HepG2 (cell line): ENCODE data around the gene IARS2.

Experiments used
- CTCF ChIP-seq: sonication (generic); formaldehyde crosslinking; IDR thresholded peaks from 2 replicates; pipeline ENCODE4 v1.5.0; 2020; ENCODE audit warnings: mild to moderate bottlenecking, missing genetic modification reagents, moderate library complexity
- NR1H2 ChIP-seq: sonication (generic); formaldehyde crosslinking; IDR thresholded peaks from 2 replicates; pipeline ENCODE4 v1.8.1; 2022; ENCODE audit warnings: low read depth, missing genetic modification reagents, borderline replicate concordance
- SMC3 ChIP-seq: IDR thresholded peaks from 2 replicates; pipeline ENCODE4 v1.6.1; 2011; ENCODE audit warnings: low read length, improper control_type of control experiment
- TAF1 ChIP-seq: sonication (generic); formaldehyde crosslinking; IDR thresholded peaks from 2 replicates; pipeline ENCODE4 v1.4.0; 2020; ENCODE audit warnings: missing genetic modification reagents
- ZNF468 ChIP-seq: sonication (generic); formaldehyde crosslinking; IDR thresholded peaks from 2 replicates; pipeline ENCODE4 v1.8.0; 2022; ENCODE audit warnings: mild to moderate bottlenecking, moderate library complexity, missing genetic modification reagents
- ZNF546 ChIP-seq: sonication (generic); formaldehyde crosslinking; conservative IDR thresholded peaks from 2 replicates; pipeline ENCODE4 v1.8.1; 2023; ENCODE audit warnings: mild to moderate bottlenecking, missing genetic modification reagents

- no peak for TF ChIP-seq CTCF (CRISPR knock-in tag)
- TF ChIP-seq TAF1 (CRISPR knock-in tag) = no peak
- TF ChIP-seq SMC3 = no peak
- TF ChIP-seq ZNF468 (CRISPR knock-in tag) = no peak
- no peak for TF ChIP-seq ZNF546 (CRISPR knock-in tag)
- no peak for TF ChIP-seq NR1H2 (CRISPR knock-in tag)
These were observed 82.6 kb downstream of the IARS2 start for GRCh38 chr1:220176540-220176939.
